ENCODE measurements around the gene DMRT1.

DNA sequence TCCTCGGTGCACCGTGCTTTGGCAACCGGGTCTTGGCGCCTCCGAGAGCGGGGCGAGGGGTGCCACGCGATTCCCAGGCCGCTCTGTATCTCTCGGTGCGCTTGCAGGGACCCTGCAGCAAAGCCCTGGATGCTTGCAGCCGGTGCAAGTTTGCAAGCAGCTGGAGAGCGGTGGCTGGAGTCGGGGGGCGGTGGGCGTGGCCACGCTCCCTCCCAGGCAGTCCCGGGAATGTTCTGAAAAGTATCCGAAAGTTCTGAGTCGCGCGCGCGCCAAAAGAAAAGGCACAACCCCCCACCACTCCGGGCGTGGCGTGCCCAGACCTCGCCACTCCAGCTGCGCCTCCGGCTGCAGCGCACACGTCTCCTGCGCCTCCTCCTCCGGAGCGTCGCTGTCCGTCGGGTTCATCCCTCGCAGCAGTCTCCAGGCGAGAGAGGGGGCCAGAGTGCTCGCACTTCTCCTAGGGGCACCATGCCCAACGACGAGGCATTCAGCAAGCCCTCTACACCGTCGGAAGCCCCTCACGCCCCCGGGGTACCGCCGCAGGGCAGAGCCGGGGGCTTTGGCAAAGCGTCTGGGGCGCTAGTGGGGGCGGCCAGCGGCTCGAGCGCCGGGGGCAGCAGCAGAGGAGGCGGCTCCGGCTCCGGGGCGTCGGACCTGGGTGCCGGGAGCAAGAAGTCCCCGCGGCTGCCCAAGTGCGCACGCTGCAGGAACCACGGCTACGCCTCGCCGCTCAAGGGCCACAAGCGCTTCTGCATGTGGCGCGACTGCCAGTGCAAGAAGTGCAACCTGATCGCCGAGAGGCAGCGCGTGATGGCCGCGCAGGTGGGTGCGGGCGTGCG lies at the start of gene DMRT1:
- no peak for TF ChIP-seq POLR2A (IDR thresholded peaks at IDR 0.05; ENCODE audit: low read depth, low read length)
- TF ChIP-seq POLR2AphosphoS5 (IDR thresholded peaks at IDR 0.05; ENCODE audit: low read depth, low read length) = no peak
- no peak for TF ChIP-seq TAF1 (IDR thresholded peaks at IDR 0.05; ENCODE audit: low read depth, low read length)
- no peak for TF ChIP-seq SPI1 (IDR thresholded peaks at IDR 0.05; ENCODE audit: low read depth, low read length)
